Lung (tissue), 12 donors: ENCODE data around the gene ZBTB9. TPM values are rescaled to one million over a fixed set of nuclear protein-coding genes. Genes with fewer than 3 reads are reported as not detected.

Experiments
- ATAC-seq: fragments of 200-7000 bp; cut with Tn5 transposase; one replicate; pipeline ENCODE4 v1.9.1; 2020; ENCODE audit warnings: moderate number of reproducible peaks; ENCODE audit not compliant: insufficient read depth, low FRiP score
- DNase-seq, 3 donors: peaks; one replicate each; pipeline ENCODE4 v3.0.0-alpha.2; 2013 to 2017
- H3K27ac ChIP-seq, 2 donors: one replicate each; pipeline ENCODE4 v1.5.1; 2013; ENCODE audit warnings: mild to moderate bottlenecking in 2 of 2, moderate library complexity in 2 of 2, control low read depth in 1 of 2, inconsistent platforms in 1 of 2, low read depth in 1 of 2, low read length in 1 of 2
- H3K27me3 ChIP-seq, 3 donors: one replicate each; pipeline ENCODE4 v1.5.1; 2013; ENCODE audit warnings: low read length in 2 of 3; ENCODE audit not compliant: control insufficient read depth in 3 of 3, insufficient read depth in 3 of 3
- H3K36me3 ChIP-seq, 4 donors: one replicate each; pipeline ENCODE4 v1.5.1; 2013; ENCODE audit warnings: low read length in 4 of 4, mild to moderate bottlenecking in 1 of 4, moderate library complexity in 1 of 4; ENCODE audit not compliant: control insufficient read depth in 4 of 4, insufficient read depth in 4 of 4
- H3K4me1 ChIP-seq, 5 donors: one replicate each; pipeline ENCODE4 v1.5.1; 2013; ENCODE audit warnings: low read length in 5 of 5, mild to moderate bottlenecking in 2 of 5, moderate library complexity in 1 of 5; ENCODE audit not compliant: control insufficient read depth in 5 of 5, insufficient read depth in 5 of 5
- H3K4me3 ChIP-seq: one replicate; pipeline ENCODE4 v1.5.1; 2013; ENCODE audit warnings: mild to moderate bottlenecking, control low read depth, moderate library complexity
- H3K9ac ChIP-seq, 2 donors: one replicate each; pipeline ENCODE4 v1.5.1; 2013; ENCODE audit warnings: low read length in 2 of 2, control low read depth in 1 of 2; ENCODE audit not compliant: insufficient read depth in 1 of 2
- H3K9me3 ChIP-seq, 4 donors: one replicate each; pipeline ENCODE4 v1.5.1; 2013; ENCODE audit warnings: low read length in 3 of 4, mild to moderate bottlenecking in 1 of 4, moderate library complexity in 1 of 4; ENCODE audit not compliant: control insufficient read depth in 4 of 4, insufficient read depth in 3 of 4
- WGBS, 2 donors: extraction: QIAGEN DNeasy Blood & Tissue Kit; methylation state at CpG; one replicate each; pipeline ENCODE4 v1.1.7; 2013; 5-methylcytosine and 5-hydroxymethylcytosine counted together
- polyA plus RNA-seq, 2 donors: library from polyadenylated mRNA; stranded (reverse); fragments of 200-250 nt; gene quantifications; one replicate each; pipeline ENCODE4 v1.2.1, GENCODE V29; 2013
- total RNA-seq, 2 donors: library from RNA; depleted of rRNA in 1 of 2; stranded (reverse); fragments of >200 nt in 1 of 2; gene quantifications; one replicate each; pipeline ENCODE4 v1.2.1, GENCODE V29; 2014 to 2021
- TF ChIP-seq, protein P1 (sequence below): IDR thresholded peaks from 2 replicates; pipeline ENCODE4 v1.5.1; 2012; ENCODE audit warnings: mild to moderate bottlenecking; ENCODE audit errors: control extremely low read depth, extremely low read depth
- donor health status: control.
- donor health status: control.
- donor health status: Bipolar disorder and iron deficiency.
- donor health status: healthy.
- donor health status: DM: yes; HTN: yes; CAD: no.

Gene ZBTB9
- total and polyA plus RNA-seq, 4 donors, result 4.0 to 7.9 (median 4.5) TPM

DNA sequence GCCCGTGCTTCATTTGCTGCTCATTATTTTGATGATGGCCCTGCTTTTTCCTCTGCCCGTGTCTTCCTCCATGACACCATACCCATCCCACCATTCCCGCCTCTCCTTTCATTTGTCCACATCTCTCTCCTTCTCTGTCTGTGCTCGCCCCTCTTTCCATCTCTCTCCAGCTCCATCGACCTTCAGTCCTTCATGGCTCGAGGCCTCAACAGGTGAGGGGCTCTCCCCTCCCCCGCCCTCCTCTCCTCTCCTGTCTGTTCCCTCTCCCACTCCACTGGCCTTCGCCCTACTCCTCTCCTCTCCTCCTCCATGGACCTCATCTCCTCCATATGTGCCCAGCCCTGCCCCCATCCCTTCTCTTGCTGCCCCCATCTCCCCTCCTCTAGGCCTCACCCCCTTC, 12.1 kb upstream of the ZBTB9 start:
- H3K36me3 ChIP-seq, result peaks cover 3 to 46% (median 27%) of the 10 kb centered on the region in 4 donors
- H3K9ac ChIP-seq, result no peak overlapping the region
- WGBS, 2 donors, result 90 to 95% methylated on average over 8 of the region's 8 CpGs
- no peaks in the 10 kb centered on the region for H3K27me3 ChIP-seq
- ATAC-seq (no peak), DNase-seq (no peak)
- no peaks in the 10 kb centered on the region for H3K9me3 ChIP-seq
- TF ChIP-seq, protein P1, sequence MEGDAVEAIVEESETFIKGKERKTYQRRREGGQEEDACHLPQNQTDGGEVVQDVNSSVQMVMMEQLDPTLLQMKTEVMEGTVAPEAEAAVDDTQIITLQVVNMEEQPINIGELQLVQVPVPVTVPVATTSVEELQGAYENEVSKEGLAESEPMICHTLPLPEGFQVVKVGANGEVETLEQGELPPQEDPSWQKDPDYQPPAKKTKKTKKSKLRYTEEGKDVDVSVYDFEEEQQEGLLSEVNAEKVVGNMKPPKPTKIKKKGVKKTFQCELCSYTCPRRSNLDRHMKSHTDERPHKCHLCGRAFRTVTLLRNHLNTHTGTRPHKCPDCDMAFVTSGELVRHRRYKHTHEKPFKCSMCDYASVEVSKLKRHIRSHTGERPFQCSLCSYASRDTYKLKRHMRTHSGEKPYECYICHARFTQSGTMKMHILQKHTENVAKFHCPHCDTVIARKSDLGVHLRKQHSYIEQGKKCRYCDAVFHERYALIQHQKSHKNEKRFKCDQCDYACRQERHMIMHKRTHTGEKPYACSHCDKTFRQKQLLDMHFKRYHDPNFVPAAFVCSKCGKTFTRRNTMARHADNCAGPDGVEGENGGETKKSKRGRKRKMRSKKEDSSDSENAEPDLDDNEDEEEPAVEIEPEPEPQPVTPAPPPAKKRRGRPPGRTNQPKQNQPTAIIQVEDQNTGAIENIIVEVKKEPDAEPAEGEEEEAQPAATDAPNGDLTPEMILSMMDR, result no peak
- H3K4me1 ChIP-seq, result no peaks in the 10 kb centered on the region
- H3K27ac ChIP-seq, result no peak overlapping the region
- H3K4me3 ChIP-seq, result no peak overlapping the region

- TF ChIP-seq, protein P1, result no peak
- Histone ChIP-seq H3K9ac (no peak overlapping the region), H3K4me3 (no peak overlapping the region), H3K9me3 (no peaks in the 10 kb centered on the region), H3K27ac (no peak overlapping the region), H3K36me3 (peaks cover 0 to 42% (median 26%) of the 10 kb centered on the region in 4 donors), H3K4me1 (no peaks in the 10 kb centered on the region), H3K27me3 (no peaks in the 10 kb centered on the region)
- WGBS, 2 donors, result 96% methylated on average over 17 of the region's 17 CpGs
- no peak for ATAC-seq
- no peak for DNase-seq
Observed at GRCh38 chr6:33443025-33443424, 11.4 kb upstream of the ZBTB9 start.

- no peaks in the 10 kb centered on the region for H3K27me3 ChIP-seq
- no peak overlapping the region for H3K9ac ChIP-seq
- H3K36me3 ChIP-seq, result peaks cover 0 to 42% (median 26%) of the 10 kb centered on the region in 4 donors
- no peaks in the 10 kb centered on the region for H3K9me3 ChIP-seq
- ATAC-seq, result no peak
- TF ChIP-seq, protein P1, result no peak
- no peak overlapping the region for H3K4me3 ChIP-seq
- H3K27ac ChIP-seq, result no peak overlapping the region
- no peak for DNase-seq
- WGBS, 2 donors, result 94 to 96% methylated on average over 17 to 18 of the region's 18 CpGs
- no peaks in the 10 kb centered on the region for H3K4me1 ChIP-seq
Observed at GRCh38 chr6:33443619-33444504, 10.5 kb upstream of the ZBTB9 start.
